Glomerular visceral epithelial cell (primary cell): ENCODE data around the gene DLX3.
A peak's percentile ranks its signal among the peaks of the same experiment; 100 is the strongest.

ENCODE experiments used
- DNase-seq: peaks from one replicate; pipeline ENCODE4 v3.0.0-alpha.2; 2016; ENCODE audit errors: extremely low spot score

Gene DLX3

DNA sequence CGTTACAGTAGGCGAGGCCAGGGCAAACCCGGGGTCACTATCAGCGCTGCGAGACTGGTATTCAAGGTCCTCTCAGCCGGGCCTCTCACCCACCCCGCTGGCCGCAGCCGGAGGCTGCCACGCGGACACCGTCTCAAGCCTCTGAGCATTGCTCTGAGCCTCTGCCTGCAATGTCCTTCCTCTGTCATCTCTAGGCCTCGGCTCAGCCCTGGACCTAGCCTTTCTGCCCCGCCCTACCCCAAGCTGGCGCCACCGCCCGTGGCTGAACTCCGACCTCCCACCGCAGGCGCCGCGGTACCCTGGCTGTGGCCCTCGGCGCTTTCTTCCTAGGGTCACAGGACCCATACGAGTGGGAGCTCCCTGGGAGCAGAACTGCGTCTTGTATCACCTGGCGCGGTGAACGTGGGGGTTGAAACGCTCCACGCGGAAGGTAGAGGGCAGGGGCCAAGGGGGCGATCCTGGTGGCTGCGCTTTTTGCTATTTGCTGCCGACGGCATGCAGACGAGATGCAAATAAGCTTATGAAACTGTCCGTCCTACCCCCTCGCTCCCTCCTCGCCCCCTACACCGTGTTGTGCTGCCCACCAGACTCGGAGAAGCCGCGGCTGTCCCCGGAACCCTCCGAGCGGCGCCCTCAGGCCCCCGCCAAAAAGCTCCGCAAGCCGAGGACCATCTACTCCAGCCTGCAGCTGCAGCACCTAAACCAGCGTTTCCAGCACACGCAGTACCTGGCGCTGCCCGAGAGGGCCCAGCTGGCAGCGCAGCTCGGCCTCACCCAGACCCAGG, 22.3 kb downstream of the DLX3 start:
- DNase-seq = no peak

DNA sequence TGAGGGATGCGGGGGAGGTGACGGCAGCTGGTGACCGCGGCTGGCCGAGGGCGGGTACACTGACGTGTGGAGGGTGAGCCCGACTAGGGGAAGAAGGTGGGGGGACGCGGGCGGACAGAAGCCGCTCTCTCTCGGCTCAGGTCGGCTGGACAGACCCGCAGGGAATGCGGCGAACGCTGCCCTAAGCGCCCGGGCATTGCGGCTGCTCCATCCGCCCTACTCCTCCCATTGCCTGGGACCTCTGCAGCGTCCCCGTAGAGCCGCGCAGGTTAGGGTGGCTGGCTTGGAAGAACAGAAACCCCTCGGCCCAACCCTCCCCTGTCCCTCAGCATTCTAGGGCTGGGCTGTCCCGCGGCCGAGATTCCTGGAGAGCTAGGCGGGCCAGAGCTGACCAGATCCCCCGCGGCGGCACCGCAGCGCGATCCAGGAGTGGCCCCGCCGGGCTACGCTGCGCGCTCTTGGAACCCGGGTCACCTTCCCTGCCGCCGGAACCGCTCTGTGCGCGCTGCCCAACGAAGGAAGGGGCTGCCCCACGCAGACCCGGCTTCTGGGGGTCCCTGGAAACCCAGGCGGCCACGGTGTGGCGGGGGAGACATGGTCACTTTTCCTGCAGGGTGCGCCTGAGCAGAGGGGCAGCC, 23.1 kb downstream of the DLX3 start:
- no peak for DNase-seq

DNA sequence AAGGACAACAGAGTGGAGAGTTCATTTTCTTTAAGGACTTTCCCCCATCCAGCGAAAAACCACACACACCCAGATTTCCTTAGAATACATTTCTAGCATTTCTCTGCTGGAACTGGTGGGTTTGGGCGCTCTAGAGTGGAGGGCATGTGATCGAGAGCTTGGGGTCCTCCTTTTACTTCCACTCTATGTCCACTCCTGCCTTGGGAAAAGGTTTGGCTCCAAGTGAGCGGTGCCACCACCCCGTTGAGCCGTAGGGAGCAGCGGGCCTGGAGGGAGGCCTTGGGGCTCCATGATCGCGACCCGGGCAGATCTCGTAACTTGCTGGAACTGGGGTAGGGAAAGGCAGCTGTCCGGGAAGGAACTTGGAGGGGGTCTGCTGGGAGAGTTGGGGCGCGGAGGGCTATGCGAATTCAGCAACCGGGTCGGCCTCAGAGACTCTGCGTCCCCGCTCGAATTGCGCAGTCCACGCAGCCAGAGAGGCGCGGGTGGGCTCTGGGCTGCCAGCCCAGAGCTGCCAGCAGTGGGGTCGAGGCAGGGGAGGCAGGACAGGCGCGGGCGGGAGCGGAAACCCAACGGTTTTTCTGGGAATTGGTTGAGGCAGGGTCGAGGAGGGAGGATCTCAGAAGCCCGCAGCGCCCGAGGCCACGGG, 23.7 kb downstream of the DLX3 start:
- DNase-seq = no peak

DNA sequence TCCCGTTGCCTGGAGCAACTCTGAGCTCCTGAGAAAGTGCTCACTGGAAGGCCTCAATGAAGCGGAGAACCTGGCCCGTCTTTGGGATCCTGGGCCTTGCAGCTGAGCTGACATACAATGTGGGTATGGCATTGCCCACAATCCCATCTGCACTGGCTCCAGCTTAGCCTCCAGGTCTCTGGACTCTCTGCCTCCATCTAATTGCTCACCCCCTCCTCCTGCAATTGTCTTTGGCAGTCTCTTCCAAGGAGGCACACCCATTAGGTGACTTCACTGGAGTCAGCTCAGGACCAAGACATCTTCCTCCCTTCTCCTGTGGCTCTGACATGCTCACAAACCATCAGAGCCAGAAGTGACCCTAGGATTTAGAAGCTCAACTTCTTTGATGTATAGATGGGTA, 24.5 kb downstream of the DLX3 start:
- DNase-seq = no peak

DNA sequence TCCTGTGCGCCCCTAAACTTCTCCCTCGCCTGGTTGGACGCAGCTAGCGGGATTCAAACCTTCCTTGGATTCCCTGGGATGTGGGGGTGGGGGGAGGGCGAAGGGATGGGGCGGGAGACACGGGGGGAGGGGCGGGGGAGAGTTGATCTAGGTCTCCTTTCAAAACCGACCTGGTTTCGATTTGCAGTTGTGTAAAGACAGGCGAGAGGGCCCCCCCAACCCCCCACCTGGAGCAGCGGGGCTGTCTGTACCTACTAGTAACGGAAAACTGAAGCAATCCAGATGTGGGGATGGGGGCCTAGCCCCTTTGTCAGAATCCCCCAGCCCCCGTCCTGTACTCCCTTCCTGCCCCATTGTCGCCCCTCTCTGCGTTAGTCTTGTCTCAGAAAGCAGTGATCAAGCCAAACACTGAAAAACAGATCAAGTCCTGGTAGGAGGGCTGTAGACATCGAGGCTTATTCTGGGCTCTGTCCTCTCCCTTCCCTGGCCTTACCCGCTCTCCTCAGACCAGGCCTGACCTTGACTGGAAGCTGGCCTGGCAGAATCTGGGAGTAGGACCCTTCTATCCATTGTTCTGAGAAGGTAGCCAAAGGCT, 25.1 kb downstream of the DLX3 start:
- no peak for DNase-seq

DNA sequence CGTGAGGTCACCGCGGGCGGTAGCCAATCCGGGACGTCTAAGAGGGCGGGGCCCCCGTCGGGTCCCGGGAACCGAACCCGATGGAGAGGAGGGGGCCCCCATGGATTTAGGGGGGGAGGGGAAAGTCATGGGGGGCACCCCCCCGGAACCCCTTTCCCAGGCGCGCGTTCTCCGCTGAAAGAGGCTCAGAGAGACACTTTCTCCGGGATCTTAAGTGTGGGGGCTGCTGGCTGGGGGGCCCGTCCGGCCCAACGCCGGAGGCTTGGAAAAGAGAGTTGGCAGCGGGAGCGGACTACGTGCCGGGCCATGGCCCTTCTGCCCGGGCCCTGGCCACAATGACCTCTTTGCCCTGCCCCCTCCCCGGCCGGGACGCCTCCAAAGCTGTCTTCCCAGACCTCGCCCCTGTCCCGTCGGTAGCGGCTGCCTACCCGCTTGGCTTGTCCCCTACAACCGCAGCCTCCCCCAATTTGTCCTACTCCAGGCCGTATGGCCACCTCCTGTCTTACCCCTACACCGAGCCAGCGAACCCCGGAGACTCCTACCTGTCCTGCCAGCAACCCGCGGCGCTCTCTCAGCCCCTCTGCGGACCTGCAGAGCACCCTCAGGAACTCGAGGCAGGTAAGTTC, 25.8 kb downstream of the DLX3 start, which contains the start of gene DLX4:
TSS of gene DLX4 (plus strand) at position 57 of the 626 bp plus-strand sequence. CDS start at position 336, 279 bp downstream.
- DNase-seq = no peak

DNA sequence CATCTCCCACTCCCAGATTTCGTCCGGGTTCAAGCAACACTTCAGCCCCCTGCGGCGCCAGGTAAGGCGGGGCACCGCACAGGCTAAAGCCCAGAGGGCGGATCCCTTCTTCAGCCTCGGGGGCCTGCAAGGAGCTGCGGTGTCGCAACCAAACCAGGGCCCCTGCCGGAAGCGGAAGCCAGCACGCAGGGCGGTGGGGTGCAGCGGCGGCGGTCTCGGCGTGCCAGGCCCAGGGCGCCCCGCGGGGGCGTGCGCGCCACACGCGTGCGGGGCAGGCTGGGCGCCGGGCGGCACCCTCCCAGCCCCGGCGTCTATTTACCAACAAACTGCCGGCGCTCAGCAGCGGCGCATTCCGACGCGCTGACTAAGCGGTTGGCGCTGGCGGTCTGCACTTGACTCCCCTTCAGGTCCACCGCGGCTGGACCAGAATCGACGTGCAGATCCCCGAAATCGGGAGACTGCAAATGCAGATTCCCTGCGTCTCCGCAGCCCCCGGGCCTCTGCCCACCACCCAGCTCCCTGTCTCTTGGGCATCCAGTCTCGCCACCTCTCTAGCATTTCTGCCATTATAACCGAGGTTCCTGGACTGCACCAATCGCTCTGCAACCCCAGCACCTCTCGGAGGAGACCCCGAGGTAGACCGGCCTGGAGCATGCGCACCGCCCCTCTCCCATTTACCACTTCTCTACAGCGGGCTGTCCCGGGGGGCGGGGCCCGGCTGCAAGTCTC, 26.5 kb downstream of the DLX3 start:
- DNase-seq = peak; percentile 62

DNA sequence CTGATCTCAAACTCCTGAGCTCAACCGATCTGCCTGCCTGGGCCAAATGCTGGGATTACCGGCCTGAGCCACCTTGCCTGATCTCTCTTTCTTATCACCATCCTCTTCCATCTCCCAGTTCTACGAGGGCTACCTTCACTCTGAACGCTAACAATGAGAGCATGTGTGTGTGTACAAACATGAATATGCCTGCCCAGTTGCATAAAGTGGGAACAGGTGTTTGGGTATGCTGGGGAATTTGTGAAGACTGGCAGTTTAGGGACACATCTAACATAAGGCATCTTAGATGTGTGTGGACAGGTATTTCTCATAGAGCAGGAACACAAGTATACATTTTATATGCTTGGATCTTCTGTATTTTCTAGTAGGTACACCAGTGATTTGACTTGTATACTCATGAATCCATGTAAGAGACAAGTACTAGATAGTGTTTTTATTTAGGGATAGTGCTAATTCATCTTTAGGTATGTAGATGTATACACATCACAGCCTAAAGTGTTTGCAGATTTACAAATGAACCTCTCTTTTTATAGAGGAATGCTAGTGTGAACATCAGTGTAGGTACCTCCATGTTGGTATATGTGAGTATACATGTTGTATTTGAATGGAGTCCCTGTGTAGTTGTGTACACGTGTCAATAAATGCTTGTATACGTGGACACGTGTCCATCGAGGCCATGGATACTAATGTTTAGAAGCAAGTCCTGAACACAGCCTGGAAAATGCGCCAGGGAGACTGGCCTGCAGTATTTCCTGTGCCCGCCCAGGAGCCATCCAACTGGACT, 27.2 kb downstream of the DLX3 start:
- no peak for DNase-seq

DNA sequence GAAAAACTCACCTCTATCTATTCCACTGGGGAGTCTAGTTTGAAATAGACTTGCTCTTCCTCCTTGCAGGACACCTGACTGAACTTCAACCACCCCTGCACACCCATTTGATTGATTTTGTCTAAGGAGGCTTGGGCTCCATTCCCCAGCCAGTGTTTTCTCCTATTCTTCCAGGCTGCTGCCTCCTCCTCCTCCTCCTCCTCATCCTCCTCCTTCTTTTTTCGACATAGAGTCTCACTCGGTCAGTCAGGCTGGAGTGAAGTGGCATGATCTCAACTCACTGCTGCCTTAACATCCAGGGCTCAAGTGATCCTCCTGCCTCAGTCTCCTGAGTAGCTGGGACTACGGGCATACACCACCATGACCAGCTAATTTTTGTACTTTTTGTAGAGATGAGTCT, 27.8 kb downstream of the DLX3 start:
- no peak for DNase-seq

DNA sequence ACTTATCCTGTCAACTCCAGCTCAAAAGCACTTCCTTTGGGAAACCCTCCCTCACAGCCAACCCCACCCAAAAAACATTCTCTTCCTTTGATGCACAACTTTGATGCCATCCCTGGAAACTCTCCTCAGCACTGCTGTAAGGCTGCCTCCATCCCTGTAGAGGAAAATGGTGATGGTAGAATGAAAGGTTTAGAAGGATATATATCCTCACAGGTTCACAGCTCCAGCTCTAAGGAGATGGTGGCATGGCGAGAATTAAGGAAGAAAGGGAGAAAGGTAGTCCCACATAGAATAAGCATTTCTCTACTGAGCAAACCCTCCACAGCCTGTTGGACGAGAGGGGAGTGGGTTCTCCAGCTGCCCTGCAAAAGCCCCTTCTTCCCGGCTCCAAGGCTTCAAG, 28.3 kb downstream of the DLX3 start:
- DNase-seq = no peak

DNA sequence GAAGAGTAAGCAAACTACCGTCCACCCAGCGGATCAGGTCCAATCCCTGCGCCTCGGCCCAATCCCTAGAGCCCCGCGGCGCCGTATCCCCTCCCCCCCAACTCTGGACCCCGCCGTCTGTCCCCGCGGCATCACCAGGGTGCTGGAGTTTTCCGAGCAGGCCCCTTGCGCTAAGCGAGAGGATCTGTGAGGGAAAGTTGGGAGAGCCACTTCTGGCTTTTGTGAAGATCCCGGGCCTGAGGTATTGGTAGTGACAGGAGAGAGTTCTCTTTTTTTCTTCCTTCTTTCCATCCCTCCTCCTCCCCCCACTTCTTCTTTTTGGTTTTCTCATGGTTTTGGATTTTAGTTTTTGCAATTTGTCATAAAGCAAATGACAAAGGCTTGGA, 29.5 kb downstream of the DLX3 start:
- DNase-seq = no peak

DNA sequence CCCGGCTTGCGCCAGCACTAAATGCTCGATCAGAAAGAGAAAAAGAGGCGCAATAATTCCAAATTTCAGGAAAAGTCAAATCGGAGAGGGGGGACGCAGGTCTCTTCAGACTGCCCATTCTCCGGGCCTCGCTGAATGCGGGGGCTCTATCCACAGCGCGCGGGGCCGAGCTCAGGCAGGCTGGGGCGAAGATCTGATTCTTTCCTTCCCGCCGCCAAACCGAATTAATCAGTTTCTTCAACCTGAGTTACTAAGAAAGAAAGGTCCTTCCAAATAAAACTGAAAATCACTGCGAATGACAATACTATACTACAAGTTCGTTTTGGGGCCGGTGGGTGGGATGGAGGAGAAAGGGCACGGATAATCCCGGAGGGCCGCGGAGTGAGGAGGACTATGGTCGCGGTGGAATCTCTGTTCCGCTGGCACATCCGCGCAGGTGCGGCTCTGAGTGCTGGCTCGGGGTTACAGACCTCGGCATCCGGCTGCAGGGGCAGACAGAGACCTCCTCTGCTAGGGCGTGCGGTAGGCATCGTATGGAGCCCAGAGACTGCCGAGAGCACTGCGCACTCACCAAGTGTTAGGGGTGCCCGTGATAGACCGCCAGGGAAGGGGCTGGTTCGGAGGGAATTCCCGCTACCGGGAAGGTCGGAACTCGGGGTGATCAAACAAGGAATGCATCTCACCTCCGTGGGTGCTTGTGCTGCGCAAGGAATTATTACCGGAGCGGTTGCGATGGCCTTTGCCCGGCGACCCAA, 30.1 kb downstream of the DLX3 start:
- DNase-seq = no peak

DNA sequence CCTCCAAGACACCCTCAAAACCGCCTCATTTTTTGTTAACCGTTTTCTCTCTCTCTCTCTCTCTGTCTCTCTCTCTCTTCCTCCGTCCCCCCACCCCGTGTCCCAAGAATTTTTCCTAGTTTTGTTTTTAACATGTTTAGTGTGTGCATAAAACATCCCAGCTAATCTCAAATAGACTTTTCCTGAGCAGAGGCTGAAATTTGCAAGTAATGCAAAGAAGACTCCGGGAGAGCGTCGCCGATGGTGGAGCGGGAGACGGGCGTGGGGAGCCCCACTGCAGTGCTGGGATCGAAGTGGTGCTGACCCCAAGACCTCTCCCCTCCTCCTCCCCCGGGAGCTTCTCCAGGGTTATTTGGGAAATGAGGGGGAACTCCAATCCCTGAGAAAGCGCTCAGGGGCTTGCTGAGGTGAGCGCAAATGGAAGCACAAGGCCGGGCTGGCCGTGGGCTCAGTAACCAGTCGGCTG, 30.7 kb downstream of the DLX3 start:
- DNase-seq = no peak

DNA sequence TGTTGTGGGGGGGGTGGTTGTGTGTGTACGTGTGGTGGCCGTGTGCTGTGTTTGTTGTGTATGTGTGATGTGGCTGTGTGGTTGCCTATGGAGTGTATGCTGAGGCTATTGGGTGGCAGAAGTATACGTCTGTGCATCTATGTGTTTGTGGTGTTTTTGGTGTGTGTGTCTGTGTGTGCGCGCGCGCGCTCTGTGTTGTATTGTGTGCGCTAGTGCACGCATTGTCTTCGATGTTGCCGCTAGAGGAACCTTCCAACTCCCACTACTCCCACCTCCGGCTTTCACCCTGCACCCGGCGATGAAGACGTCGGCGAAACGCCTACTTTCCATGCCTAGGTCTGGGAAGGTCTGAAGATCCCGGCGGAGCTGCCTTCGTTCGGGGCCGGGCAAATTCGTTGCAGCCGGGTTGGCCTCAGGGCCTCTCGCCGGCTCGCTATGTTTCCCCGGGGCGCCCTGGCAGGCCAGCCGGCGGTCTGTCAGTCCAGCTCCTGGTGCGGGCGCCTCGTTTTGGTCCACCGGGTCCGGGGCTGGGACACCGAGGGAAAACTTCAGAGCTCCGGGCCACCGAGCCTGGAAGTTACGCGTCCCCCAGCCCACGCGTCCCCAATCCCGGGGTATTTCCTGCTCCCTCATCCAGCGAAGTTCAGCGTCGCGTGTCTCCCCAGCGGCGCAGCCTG, 31.3 kb downstream of the DLX3 start:
- DNase-seq = no peak

DNA sequence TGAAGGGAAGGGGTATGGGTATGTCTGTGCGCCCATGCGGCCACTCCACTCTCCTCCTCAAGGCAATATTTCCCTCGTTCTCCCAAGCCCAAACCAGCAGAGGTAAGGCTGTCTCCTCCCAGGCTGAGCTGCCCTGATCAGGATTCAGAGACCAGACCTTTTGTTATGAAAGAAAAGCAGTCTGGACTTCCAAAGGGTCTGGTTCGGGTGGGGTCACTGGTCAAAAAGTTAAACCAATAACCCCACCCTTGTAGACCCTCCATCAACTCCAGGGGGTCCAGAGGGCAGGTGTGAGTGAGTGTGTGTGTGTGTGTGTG, 31.8 kb downstream of the DLX3 start:
- no peak for DNase-seq

DNA sequence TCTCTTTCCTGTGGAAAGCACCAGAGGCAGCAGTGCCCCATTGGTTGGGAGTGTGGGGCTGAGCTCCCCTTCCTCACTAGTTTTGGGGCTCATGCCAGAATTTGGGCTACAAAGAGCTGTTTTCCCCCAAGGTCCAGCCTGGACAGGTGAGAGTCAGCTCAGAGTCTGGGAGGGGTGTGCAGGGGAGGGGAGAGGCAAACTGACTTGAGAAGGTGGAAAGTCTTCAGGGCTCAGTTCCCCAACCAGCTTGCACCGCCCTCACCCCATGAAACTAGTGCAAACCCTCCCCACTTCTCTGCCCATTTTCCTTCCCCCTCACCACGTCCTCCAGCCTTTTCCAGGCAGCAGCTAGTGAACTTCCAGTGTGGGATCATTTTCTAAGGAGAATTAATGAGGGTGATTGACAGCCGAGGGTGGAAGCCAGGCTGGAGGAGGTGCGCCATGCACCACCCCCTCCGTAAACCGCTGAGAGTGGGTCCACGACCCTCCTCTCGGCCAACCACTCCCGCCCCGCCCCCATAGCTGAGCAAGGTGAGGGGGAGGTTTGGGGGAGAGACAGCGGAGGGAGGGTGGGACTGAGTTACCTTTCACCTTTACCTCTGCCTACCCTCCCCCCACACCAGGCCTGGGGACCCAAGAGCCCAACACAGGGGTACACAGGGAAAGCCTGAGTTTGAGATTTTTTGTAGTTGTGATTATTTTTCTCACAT, 32.3 kb downstream of the DLX3 start:
- DNase-seq = no peak

DNA sequence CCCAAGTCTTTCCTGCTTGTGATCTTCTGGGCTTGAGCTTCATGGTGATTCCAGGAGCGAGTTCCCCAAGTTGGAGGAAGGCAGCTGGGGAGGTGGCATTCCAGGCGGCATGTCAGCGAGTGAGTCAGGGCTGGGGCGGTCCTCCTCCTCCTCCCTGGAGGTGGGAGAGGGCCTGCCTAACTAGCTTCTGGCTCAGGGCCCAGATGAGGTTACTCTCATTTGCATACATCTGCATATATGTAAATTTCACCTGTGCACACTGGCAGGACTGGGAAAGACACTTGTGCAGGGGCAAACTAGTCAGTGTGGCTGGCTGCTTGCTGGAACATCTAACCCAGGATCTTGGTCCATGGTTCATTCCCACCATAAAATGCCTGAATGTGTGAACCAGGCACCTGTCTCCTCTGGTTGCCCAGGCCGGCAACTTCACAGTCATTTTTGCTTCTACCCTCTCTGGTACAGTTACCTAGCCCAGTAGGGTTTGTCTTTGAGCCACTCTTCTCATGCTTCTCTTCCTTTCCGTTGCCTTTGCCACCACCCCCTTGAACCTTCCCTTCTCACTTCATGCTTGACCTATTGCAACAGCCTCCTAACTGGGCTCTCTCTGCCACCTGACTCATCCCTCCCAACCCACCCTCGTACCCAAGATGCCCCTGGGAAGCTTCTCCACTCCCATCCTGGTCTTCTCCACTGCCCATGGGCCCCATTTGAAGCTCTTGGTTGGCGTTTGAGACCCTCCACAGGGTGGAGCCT, 35.7 kb downstream of the DLX3 start:
- DNase-seq = peak; percentile 57

DNA sequence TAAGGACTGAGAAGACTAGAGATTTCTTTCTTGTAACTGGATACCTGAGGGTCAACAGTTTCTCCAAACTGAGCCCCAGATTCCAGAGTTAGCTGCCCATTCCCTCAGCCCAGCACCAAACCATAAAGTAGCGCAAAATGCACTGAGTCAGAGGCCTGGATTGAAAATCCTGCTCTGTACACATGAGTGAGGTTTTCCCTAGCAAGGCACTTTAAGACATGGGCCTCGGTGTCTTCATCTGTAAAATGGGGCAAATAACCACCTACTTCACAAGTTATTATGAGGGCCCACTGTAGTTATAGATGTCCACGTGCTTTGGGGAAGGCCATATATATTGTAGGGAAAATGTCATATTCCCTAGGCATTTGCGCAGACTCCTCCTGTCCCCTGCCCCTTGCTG, 36.3 kb downstream of the DLX3 start:
- DNase-seq = no peak
